Parathyroid adenoma (tissue), 2 donors: Measurements from ENCODE around the gene ZNF275.

ENCODE experiments used
- H2AFZ ChIP-seq: fragments of 300-600 bp; sonication (generic); one replicate; pipeline ENCODE4 v1.7.0; 2017; ENCODE audit warnings: antibody characterized with exemption, mild to moderate bottlenecking
- H3K27ac ChIP-seq: fragments of 300-600 bp; sonication (generic); one replicate; pipeline ENCODE4 v1.7.0; 2017
- H3K27me3 ChIP-seq: fragments of 300-600 bp; sonication (generic); one replicate; pipeline ENCODE4 v1.7.0; 2017; ENCODE audit warnings: low read length; ENCODE audit not compliant: control insufficient read depth, insufficient read depth
- H3K36me3 ChIP-seq: fragments of 300-600 bp; sonication (generic); one replicate; pipeline ENCODE4 v1.7.0; 2017; ENCODE audit warnings: low read length; ENCODE audit not compliant: control insufficient read depth, insufficient read depth
- H3K4me1 ChIP-seq: fragments of 300-600 bp; sonication (generic); one replicate; pipeline ENCODE4 v1.7.0; 2017; ENCODE audit warnings: control low read depth
- H3K4me2 ChIP-seq: fragments of 300-600 bp; sonication (generic); one replicate; pipeline ENCODE4 v1.7.0; 2017; ENCODE audit warnings: low read length
- H3K4me3 ChIP-seq: fragments of 300-600 bp; sonication (generic); one replicate; pipeline ENCODE4 v1.7.0; 2017; ENCODE audit warnings: low read depth, low read length
- H3K79me2 ChIP-seq: fragments of 300-600 bp; sonication (generic); one replicate; pipeline ENCODE4 v1.7.0; 2017; ENCODE audit warnings: control low read depth
- H3K9ac ChIP-seq: fragments of 300-600 bp; sonication (generic); one replicate; pipeline ENCODE4 v1.7.0; 2017; ENCODE audit warnings: mild to moderate bottlenecking
- H3K9me3 ChIP-seq: fragments of 300-600 bp; sonication (generic); one replicate; pipeline ENCODE4 v1.7.0; 2017; ENCODE audit warnings: low read length; ENCODE audit not compliant: control insufficient read depth
- TF ChIP-seq, protein P1 (sequence below): fragments of 300-600 bp; sonication (generic); IDR thresholded peaks from one replicate; pipeline ENCODE4 v1.7.0; 2017; ENCODE audit warnings: antibody characterized with exemption, mild to moderate bottlenecking
- donor health status: primary hyperparathyroidism.

Gene ZNF275

GRCh38 chrX:153305972-153306371 is 28.0 kb upstream of the ZNF275 start:
- Histone ChIP-seq H3K27ac (no peak overlapping the region), H3K79me2 (no peaks in the 10 kb centered on the region), H3K36me3 (no peaks in the 10 kb centered on the region), H3K4me1 (no peaks in the 10 kb centered on the region), H3K4me2 (no peak overlapping the region), H3K4me3 (no peak overlapping the region), H3K9ac (no peak overlapping the region), H3K9me3 (no peaks in the 10 kb centered on the region), H3K27me3 (no peaks in the 10 kb centered on the region), H2AFZ (no peak overlapping the region)
- TF ChIP-seq, protein P1, sequence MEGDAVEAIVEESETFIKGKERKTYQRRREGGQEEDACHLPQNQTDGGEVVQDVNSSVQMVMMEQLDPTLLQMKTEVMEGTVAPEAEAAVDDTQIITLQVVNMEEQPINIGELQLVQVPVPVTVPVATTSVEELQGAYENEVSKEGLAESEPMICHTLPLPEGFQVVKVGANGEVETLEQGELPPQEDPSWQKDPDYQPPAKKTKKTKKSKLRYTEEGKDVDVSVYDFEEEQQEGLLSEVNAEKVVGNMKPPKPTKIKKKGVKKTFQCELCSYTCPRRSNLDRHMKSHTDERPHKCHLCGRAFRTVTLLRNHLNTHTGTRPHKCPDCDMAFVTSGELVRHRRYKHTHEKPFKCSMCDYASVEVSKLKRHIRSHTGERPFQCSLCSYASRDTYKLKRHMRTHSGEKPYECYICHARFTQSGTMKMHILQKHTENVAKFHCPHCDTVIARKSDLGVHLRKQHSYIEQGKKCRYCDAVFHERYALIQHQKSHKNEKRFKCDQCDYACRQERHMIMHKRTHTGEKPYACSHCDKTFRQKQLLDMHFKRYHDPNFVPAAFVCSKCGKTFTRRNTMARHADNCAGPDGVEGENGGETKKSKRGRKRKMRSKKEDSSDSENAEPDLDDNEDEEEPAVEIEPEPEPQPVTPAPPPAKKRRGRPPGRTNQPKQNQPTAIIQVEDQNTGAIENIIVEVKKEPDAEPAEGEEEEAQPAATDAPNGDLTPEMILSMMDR = no peak

DNA sequence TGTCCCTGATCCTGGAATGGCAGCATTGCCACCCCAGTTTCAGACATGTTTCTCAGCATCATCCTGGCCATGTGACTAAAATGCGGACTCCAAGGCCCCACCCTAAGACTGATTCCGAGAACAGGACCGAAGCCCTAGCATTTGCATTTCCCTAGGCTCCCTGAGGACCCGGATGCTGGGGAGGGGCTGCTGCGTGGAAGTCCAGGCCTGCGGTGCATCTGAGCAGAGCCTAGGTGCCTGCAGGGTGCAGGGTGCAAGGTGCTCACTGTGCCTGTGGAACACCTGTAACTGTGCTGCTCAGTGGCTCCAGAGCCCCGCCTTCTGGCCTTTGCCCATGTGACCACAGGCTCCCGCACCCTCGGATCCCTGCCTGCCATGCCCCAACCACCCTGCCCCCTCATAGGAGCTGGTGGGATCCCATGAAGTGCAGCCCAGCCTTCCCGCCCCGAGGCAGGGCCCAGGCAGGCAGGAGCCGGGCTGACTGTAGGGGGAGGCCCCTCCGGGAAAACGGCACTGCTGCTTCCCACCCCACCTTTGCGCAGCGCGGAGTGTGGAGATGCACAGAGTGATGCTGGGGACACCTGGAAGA is 27.3 kb upstream of the ZNF275 start:
- TF ChIP-seq, protein P1 = no peak

GRCh38 chrX:153307276-153308178 is 26.4 kb upstream of the ZNF275 start:
- Histone ChIP-seq H2AFZ (no peak overlapping the region), H3K4me1 (no peaks in the 10 kb centered on the region), H3K79me2 (no peaks in the 10 kb centered on the region), H3K27ac (no peak overlapping the region), H3K9ac (no peak overlapping the region), H3K27me3 (no peaks in the 10 kb centered on the region), H3K9me3 (no peaks in the 10 kb centered on the region), H3K4me2 (no peak overlapping the region), H3K4me3 (no peak overlapping the region), H3K36me3 (no peaks in the 10 kb centered on the region)
- TF ChIP-seq, protein P1 = no peak

More for the DNA sequence above, 27.3 kb upstream of the ZNF275 start:
- Histone ChIP-seq H2AFZ (no peak overlapping the region), H3K27ac (no peak overlapping the region), H3K4me1 (no peaks in the 10 kb centered on the region), H3K27me3 (no peaks in the 10 kb centered on the region), H3K79me2 (no peaks in the 10 kb centered on the region), H3K4me2 (no peak overlapping the region), H3K4me3 (no peak overlapping the region), H3K9me3 (no peaks in the 10 kb centered on the region), H3K36me3 (no peaks in the 10 kb centered on the region), H3K9ac (no peak overlapping the region)

- H3K27ac ChIP-seq = no peak overlapping the region
- H3K36me3 ChIP-seq = no peaks in the 10 kb centered on the region
- no peaks in the 10 kb centered on the region for H3K27me3 ChIP-seq
- H3K79me2 ChIP-seq = no peaks in the 10 kb centered on the region
- TF ChIP-seq, protein P1 = no peak
- H3K4me1 ChIP-seq = no peaks in the 10 kb centered on the region
- no peak overlapping the region for H3K9ac ChIP-seq
- no peak overlapping the region for H3K4me2 ChIP-seq
- no peaks in the 10 kb centered on the region for H3K9me3 ChIP-seq
- H3K4me3 ChIP-seq = no peak overlapping the region
- no peak overlapping the region for H2AFZ ChIP-seq
Measured at GRCh38 chrX:153310901-153311300, 23.1 kb upstream of the ZNF275 start.
